ENCODE results near the gene TSPAN7.

GRCh38 chrX:38620623-38621022 lies 59.3 kb downstream of the TSPAN7 start:
- TF ChIP-seq CTCF (conservative IDR thresholded peaks at IDR 0.05; ENCODE audit: low read length): no peak
- TF ChIP-seq EZH2phosphoT487 (IDR thresholded peaks at IDR 0.05; ENCODE audit: borderline replicate concordance): no peak
